ENCODE results near the gene KLHL35.

Gene KLHL35

DNA sequence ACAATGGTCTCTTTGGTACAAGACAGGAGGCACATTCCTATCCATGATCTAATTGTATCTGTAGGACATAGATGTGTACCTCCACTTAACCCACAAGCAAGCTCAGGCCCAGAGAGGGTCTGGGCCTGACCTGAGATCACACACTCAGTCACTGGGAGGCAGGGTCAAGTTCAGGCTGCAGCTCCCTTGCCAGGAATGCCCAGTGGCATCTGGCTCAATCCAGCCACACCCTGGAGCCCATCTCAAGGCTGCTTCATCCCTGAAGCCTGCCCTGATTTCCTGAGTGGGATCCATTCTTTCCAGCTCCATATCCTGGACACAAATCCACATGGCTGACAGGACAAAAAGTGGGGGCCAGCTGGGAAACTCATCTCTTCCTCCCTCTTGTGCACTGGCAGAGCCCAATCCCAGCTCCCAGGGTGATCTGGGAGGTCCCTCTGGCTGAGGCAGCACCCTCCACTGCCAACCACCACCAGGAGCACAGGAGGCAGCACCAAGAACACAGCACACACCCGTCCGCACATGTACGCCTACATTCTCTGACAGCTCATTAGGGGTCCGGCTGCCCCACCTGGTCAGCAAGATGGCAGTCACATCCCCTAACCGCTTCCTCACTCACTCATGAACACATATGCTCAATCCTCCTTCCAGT lies 39.2 kb upstream of the KLHL35 start:
- no peak overlapping the region for H3K27ac ChIP-seq
- TF ChIP-seq, protein P1, sequence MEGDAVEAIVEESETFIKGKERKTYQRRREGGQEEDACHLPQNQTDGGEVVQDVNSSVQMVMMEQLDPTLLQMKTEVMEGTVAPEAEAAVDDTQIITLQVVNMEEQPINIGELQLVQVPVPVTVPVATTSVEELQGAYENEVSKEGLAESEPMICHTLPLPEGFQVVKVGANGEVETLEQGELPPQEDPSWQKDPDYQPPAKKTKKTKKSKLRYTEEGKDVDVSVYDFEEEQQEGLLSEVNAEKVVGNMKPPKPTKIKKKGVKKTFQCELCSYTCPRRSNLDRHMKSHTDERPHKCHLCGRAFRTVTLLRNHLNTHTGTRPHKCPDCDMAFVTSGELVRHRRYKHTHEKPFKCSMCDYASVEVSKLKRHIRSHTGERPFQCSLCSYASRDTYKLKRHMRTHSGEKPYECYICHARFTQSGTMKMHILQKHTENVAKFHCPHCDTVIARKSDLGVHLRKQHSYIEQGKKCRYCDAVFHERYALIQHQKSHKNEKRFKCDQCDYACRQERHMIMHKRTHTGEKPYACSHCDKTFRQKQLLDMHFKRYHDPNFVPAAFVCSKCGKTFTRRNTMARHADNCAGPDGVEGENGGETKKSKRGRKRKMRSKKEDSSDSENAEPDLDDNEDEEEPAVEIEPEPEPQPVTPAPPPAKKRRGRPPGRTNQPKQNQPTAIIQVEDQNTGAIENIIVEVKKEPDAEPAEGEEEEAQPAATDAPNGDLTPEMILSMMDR (IDR thresholded peaks at IDR 0.05): no peak
- H3K9me3 ChIP-seq (ENCODE audit: control insufficient read depth, low read length): no peaks in the 10 kb centered on the region
- H3K27me3 ChIP-seq (ENCODE audit: control insufficient read depth, insufficient read depth, low read length): no peaks in the 10 kb centered on the region
- H3K4me3 ChIP-seq (ENCODE audit: low read depth, low read length): no peak overlapping the region
- no peaks in the 10 kb centered on the region for H3K36me3 ChIP-seq (ENCODE audit: control insufficient read depth, insufficient read depth, low read length)
- no peaks in the 10 kb centered on the region for H3K4me1 ChIP-seq
- H3K79me2 ChIP-seq: no peaks in the 10 kb centered on the region
- H3K9ac ChIP-seq: no peak overlapping the region
- no peak overlapping the region for H2AFZ ChIP-seq
- no peak overlapping the region for H3K4me2 ChIP-seq (ENCODE audit: low read length)

DNA sequence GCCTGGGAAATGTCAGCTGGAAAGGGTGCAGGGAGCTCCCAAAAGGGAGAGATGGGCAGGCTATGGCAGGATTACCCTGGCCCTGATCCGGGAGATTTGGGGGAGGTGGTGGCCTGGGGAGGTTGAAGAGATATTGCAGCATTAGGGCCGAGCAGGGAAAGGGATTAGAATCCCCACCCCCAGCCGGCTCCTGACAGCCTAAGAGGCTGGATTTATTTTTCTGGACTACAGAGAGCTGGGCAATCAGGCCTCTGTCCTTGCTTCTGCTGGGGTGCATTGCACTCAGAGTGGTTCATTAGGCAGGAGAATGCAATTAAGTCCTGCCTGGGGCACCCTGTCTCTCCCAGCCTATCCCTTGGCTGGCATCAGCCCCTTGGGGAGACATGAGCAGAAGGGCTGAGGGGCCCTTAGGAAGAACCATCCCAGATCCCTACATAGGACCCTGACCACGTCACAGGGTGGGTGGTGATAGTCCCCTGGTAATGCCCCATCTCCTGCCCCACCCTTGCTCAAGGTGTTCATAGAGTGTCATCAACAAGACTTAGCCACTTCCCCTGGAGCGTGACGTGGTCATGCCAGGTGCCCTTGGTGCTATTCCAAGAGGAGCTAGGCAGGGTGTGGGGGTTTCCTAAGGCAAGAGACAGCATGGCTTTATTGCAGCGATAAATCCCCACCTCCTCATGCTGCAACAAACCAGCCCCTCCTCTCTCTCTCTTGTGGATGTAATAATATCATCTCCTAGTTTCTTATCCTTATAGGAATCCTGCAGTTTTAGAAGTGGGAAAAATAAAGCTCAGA lies 38.4 kb upstream of the KLHL35 start:
- no peaks in the 10 kb centered on the region for H3K4me1 ChIP-seq
- no peak overlapping the region for H3K9ac ChIP-seq
- H2AFZ ChIP-seq: no peak overlapping the region
- TF ChIP-seq, protein P1 (IDR thresholded peaks at IDR 0.05): no peak
- no peaks in the 10 kb centered on the region for H3K27me3 ChIP-seq (ENCODE audit: control insufficient read depth, insufficient read depth, low read length)
- no peaks in the 10 kb centered on the region for H3K79me2 ChIP-seq
- no peak overlapping the region for H3K4me2 ChIP-seq (ENCODE audit: low read length)
- H3K27ac ChIP-seq: no peak overlapping the region
- H3K9me3 ChIP-seq (ENCODE audit: control insufficient read depth, low read length): no peaks in the 10 kb centered on the region
- H3K36me3 ChIP-seq (ENCODE audit: control insufficient read depth, insufficient read depth, low read length): no peaks in the 10 kb centered on the region
- no peak overlapping the region for H3K4me3 ChIP-seq (ENCODE audit: low read depth, low read length)

DNA sequence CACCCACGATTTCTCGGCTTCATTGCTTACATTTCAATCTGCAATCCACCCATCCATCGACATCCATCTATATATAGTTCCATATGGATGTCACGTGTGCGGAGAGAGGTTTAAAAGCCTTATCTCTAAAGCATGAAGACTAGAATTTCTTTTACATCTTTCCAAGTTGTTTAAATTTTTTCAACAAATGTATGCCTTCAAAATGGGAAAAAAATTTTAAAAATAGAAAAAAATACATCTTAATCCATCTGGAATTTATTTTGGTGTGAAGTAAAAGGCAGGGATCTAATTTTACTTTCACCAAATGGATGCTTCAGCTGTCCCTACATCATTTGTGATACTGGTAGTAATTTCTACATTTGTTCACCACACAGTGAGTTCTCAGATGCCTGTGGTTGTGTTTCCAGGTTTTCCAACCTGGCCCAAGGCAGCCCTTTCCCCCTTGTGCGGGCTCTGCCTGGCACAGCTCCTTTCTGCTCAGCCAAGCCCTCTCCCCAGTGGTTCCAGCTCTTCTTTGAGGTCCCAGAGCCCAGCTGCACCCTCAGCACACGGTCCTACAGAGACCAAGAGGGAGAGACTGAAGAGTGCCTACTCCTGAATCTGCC lies 37.6 kb upstream of the KLHL35 start:
- no peaks in the 10 kb centered on the region for H3K79me2 ChIP-seq
- no peak overlapping the region for H3K27ac ChIP-seq
- TF ChIP-seq, protein P1 (IDR thresholded peaks at IDR 0.05): no peak
- H3K27me3 ChIP-seq (ENCODE audit: control insufficient read depth, insufficient read depth, low read length): no peaks in the 10 kb centered on the region
- no peaks in the 10 kb centered on the region for H3K36me3 ChIP-seq (ENCODE audit: control insufficient read depth, insufficient read depth, low read length)
- no peak overlapping the region for H2AFZ ChIP-seq
- no peaks in the 10 kb centered on the region for H3K4me1 ChIP-seq
- no peak overlapping the region for H3K4me2 ChIP-seq (ENCODE audit: low read length)
- H3K9ac ChIP-seq: no peak overlapping the region
- no peaks in the 10 kb centered on the region for H3K9me3 ChIP-seq (ENCODE audit: control insufficient read depth, low read length)
- no peak overlapping the region for H3K4me3 ChIP-seq (ENCODE audit: low read depth, low read length)

DNA sequence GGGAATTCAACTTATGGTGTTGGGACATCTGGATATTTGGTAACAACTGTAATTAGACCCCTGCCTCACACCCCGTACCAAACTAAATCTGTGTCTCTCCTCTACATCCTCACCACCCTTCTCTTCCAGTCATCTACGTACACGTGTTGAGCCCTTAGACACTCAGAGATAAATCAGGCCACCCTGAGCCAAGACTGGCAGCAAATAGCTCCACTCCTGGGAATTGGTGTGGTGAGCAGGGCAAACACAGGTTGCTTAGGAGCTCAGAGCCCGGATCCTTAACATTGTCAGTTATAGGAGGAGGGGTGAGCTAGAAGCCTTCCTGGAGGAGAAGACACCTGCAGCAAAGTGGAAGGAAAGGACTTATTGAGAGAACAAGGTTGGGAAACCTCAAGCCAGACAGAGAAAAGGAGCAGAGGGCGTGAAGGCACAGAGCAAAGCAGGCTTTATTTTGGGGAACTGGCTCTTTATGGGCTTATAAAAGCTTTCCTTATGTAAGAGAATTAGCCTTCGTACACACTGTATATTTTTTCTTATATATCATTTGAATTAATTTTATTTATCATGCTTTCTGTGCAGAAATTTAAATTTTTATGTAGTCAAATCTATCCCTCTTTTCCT lies 36.9 kb upstream of the KLHL35 start:
- Histone ChIP-seq H3K36me3 (ENCODE audit: control insufficient read depth, insufficient read depth, low read length) (no peaks in the 10 kb centered on the region), H3K27me3 (ENCODE audit: control insufficient read depth, insufficient read depth, low read length) (no peaks in the 10 kb centered on the region), H3K4me1 (no peaks in the 10 kb centered on the region), H3K4me3 (ENCODE audit: low read depth, low read length) (no peak overlapping the region), H3K79me2 (no peaks in the 10 kb centered on the region), H3K27ac (no peak overlapping the region), H3K9me3 (ENCODE audit: control insufficient read depth, low read length) (no peaks in the 10 kb centered on the region), H2AFZ (no peak overlapping the region), H3K4me2 (ENCODE audit: low read length) (no peak overlapping the region), H3K9ac (no peak overlapping the region)
- TF ChIP-seq, protein P1 (IDR thresholded peaks at IDR 0.05): no peak
